Uterus (tissue), 4 donors: ENCODE measurements around the gene SLC39A7. TPM values are rescaled to one million over a fixed set of nuclear protein-coding genes. Genes with fewer than 3 reads are reported as not detected.

Source experiments
- DNase-seq, 2 donors: peaks; one replicate each; pipeline ENCODE4 v3.0.0-alpha.2; 2019 to 2020
- H3K27ac ChIP-seq, 2 donors: fragments of 200-600 bp; sonication (generic); 1 replicate in 1 of 2; 2 replicates in 1 of 2; pipeline ENCODE4 v1.5.1; 2016 to 2018
- H3K27me3 ChIP-seq, 2 donors: fragments of 200-600 bp; sonication (generic); one replicate each; pipeline ENCODE4 v1.5.1; 2018 to 2019; ENCODE audit warnings: control low read depth in 1 of 2
- H3K36me3 ChIP-seq, 2 donors: fragments of 200-600 bp; sonication (generic); one replicate each; pipeline ENCODE4 v1.5.1; 2019; ENCODE audit warnings: control low read depth in 1 of 2
- H3K4me1 ChIP-seq, 2 donors: fragments of 200-600 bp; sonication (generic); one replicate each; pipeline ENCODE4 v1.5.1; 2018 to 2019; ENCODE audit warnings: control low read depth in 1 of 2
- H3K4me3 ChIP-seq, 2 donors: fragments of 200-600 bp; sonication (generic); 1 replicate in 1 of 2; 2 replicates in 1 of 2; pipeline ENCODE4 v1.5.1; 2018 to 2019; ENCODE audit warnings: mild to moderate bottlenecking in 1 of 2
- H3K9me3 ChIP-seq, 2 donors: fragments of 200-600 bp; sonication (generic); one replicate each; pipeline ENCODE4 v1.5.1; 2019; ENCODE audit warnings: control low read depth in 1 of 2
- POLR2A ChIP-seq, 2 donors: fragments of 450-650 bp; IDR thresholded peaks; one replicate each; pipeline ENCODE4 v1.6.1; 2016; ENCODE audit warnings: antibody characterized with exemption in 2 of 2, mild to moderate bottlenecking in 1 of 2, moderate library complexity in 1 of 2
- intact Hi-C: fragments of 100-400 bp; cut with DNase I; formaldehyde crosslinking; loops from one replicate; pipeline ENCODE4 v1.15.1; 2023; ENCODE audit warnings: low total_unique reads
- total RNA-seq, 4 donors: library from RNA; depleted of rRNA in 3 of 4; stranded (reverse); fragments of >200 nt in 3 of 4; gene quantifications; one replicate each; pipeline versions ENCODE4 v1.1.0 to v1.2.4, GENCODE V29; 2014 to 2023
- TF ChIP-seq, protein P1 (sequence below), 4 experiments: fragments of 200-600 bp in 2 of 4; fragments of 450-650 bp in 2 of 4; sonication (generic) in 2 of 4; IDR thresholded peaks; one replicate each; pipeline ENCODE4 v1.5.1; 2016 to 2019; ENCODE audit warnings: antibody characterized with exemption in 4 of 4, mild to moderate bottlenecking in 2 of 4, moderate library complexity in 1 of 4
- donor health status: DM: yes; HTN: yes; CAD: no.

The SLC39A7 gene
- total RNA-seq, 4 donors from 2014 or later = 53.8 to 87.8 (median 57.5) TPM

- no peaks in the 10 kb centered on the region for H3K4me1 ChIP-seq
- no peak overlapping the region for H3K27ac ChIP-seq
- no peak for TF ChIP-seq POLR2A (IDR thresholded peaks at IDR 0.05)
- TF ChIP-seq, protein P1, sequence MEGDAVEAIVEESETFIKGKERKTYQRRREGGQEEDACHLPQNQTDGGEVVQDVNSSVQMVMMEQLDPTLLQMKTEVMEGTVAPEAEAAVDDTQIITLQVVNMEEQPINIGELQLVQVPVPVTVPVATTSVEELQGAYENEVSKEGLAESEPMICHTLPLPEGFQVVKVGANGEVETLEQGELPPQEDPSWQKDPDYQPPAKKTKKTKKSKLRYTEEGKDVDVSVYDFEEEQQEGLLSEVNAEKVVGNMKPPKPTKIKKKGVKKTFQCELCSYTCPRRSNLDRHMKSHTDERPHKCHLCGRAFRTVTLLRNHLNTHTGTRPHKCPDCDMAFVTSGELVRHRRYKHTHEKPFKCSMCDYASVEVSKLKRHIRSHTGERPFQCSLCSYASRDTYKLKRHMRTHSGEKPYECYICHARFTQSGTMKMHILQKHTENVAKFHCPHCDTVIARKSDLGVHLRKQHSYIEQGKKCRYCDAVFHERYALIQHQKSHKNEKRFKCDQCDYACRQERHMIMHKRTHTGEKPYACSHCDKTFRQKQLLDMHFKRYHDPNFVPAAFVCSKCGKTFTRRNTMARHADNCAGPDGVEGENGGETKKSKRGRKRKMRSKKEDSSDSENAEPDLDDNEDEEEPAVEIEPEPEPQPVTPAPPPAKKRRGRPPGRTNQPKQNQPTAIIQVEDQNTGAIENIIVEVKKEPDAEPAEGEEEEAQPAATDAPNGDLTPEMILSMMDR (IDR thresholded peaks at IDR 0.05) = no peak
- H3K4me3 ChIP-seq = no peak overlapping the region
- H3K9me3 ChIP-seq = no peaks in the 10 kb centered on the region
- H3K36me3 ChIP-seq = no peaks in the 10 kb centered on the region
- no peaks in the 10 kb centered on the region for H3K27me3 ChIP-seq
- DNase-seq = no peak
- intact Hi-C loops = no loop called here
Observed at GRCh38 chr6:33166811-33167210, 33.9 kb upstream of the SLC39A7 start.

DNA sequence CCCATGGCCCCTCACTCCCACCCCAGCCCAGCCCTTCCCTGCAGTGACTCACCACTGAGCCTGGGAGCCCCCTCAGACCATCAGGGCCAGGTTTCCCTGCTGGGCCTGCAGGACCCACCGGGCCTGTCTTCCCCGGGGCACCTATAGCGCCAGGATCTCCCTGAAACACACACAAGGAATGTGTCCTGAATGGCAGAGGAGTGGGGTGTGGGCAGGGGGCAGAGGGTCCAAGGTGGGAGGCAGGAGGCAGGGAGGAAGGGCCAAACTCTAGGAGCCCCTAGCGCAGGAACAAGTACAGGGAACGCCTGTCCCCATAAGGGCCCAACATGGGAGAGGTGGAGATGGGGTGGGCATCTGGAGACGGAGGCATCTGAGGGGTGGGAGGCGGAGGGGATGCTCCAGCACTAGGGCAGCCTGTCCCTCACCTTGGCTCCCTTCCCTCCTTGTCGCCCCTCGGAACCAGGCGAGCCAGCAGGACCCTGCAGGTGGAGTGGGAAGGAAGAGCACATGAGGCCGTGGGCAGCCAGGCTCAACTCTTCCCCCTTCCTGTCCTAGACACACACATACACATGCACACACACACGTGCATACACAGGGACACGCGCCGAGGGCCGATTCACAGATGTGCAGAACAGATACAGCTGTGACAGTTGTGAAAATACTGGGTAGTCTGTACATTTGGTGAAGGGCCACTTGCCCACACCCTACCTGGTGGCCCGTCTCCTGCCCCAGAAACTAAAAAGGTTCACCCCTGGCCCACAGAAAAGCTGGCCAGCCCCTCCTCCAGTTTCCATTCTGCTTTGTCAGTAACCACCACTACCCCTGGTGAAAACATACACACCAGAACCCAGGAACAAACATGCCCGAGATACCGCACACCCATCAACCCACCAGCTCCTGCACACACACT is 33.0 kb upstream of the SLC39A7 start:
- TF ChIP-seq POLR2A (IDR thresholded peaks at IDR 0.05) = no peak
- TF ChIP-seq, protein P1 (IDR thresholded peaks at IDR 0.05) = no peak
- no peak overlapping the region for H3K4me3 ChIP-seq
- no peaks in the 10 kb centered on the region for H3K9me3 ChIP-seq
- H3K4me1 ChIP-seq = no peaks in the 10 kb centered on the region
- H3K36me3 ChIP-seq = no peaks in the 10 kb centered on the region
- H3K27me3 ChIP-seq = no peaks in the 10 kb centered on the region
- no peak for DNase-seq
- intact Hi-C loops = no loop called here
- no peak overlapping the region for H3K27ac ChIP-seq

GRCh38 chr6:33168284-33168601 is 32.4 kb upstream of the SLC39A7 start:
- TF ChIP-seq, protein P1 (IDR thresholded peaks at IDR 0.05) = no peak
- no peak for TF ChIP-seq POLR2A (IDR thresholded peaks at IDR 0.05)
- Histone ChIP-seq H3K27ac (no peak overlapping the region), H3K4me3 (no peak overlapping the region), H3K36me3 (no peaks in the 10 kb centered on the region), H3K4me1 (no peaks in the 10 kb centered on the region), H3K27me3 (no peaks in the 10 kb centered on the region), H3K9me3 (no peaks in the 10 kb centered on the region)
- no peak for DNase-seq
- intact Hi-C loops = no loop called here

- Histone ChIP-seq H3K27ac (no peak overlapping the region), H3K36me3 (no peaks in the 10 kb centered on the region), H3K4me1 (no peaks in the 10 kb centered on the region), H3K27me3 (no peaks in the 10 kb centered on the region), H3K4me3 (no peak overlapping the region), H3K9me3 (no peaks in the 10 kb centered on the region)
- no peak for TF ChIP-seq POLR2A (IDR thresholded peaks at IDR 0.05)
- TF ChIP-seq, protein P1 (IDR thresholded peaks at IDR 0.05) = no peak
- no peak for DNase-seq
- intact Hi-C loops = no loop called here
Observed at GRCh38 chr6:33168639-33169038, 32.0 kb upstream of the SLC39A7 start.

DNA sequence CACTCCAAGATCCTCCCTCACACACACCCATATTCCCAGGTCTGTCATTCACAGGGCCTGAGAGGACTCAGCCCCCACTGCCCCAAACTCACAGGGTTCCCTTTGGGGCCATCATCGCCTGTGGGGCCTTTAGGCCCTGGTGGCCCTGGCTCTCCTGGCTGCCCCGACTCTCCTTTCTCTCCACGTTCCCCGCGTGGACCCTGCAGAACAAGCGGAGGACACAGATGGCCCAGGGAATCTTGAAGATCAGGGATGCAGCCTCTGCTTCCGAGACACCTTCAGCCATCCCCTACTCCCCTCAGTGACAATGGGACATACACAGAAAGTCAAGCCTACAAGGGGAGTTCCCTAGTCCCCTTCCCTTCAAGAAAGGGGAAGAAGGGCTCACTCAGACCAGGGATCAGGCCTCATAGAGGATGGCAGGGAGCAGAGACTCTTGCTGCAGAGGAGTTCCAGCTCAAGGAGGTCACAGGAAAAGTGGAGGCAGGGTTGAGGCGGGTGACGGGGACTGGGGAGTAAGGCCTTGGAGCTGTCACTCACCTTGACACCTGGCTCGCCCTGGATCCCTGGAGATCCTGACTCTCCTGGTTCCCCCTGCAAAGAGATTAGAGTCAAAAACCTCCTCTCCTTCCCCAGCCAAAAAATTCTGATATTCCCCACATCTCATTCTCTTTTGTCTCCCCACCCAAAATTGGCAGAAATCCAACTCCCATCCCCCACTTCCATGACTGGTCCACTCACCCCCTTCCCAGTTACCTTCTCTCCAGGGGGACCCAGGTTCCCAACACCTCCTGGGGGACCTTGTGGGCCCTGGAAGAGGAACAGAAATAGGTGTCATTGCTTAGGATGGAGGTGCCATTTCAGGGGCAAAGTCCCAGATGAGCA is 31.1 kb upstream of the SLC39A7 start:
- no peak overlapping the region for H3K4me3 ChIP-seq
- H3K4me1 ChIP-seq = no peaks in the 10 kb centered on the region
- TF ChIP-seq, protein P1 (IDR thresholded peaks at IDR 0.05) = no peak
- no peak for TF ChIP-seq POLR2A (IDR thresholded peaks at IDR 0.05)
- H3K36me3 ChIP-seq = no peaks in the 10 kb centered on the region
- no peak overlapping the region for H3K27ac ChIP-seq
- no peak for DNase-seq
- intact Hi-C loops = no loop called here
- no peaks in the 10 kb centered on the region for H3K9me3 ChIP-seq
- H3K27me3 ChIP-seq = no peaks in the 10 kb centered on the region
